ENCODE measurements around the gene BRD2.

- no peak for TF ChIP-seq SIN3A (IDR thresholded peaks at IDR 0.05; ENCODE audit: borderline replicate concordance, insufficient read depth, low read length)
- TF ChIP-seq TAF1 (IDR thresholded peaks at IDR 0.05; ENCODE audit: borderline replicate concordance, insufficient read depth, low read length), result no peak
- no peak; the same call in 1 of the 2 replicates for TF ChIP-seq POLR2AphosphoS5 (IDR thresholded peaks at IDR 0.05; ENCODE audit: low read depth, low read length)
- no peak for TF ChIP-seq REST (IDR thresholded peaks at IDR 0.05; ENCODE audit: insufficient read depth in 1 of 2, low read depth in 2 of 2, low read length in 2 of 2)
Measured at GRCh38 chr6:32971242-32971580, 2.8 kb downstream of the BRD2 start.
